NCI-H446 (cell line): ENCODE data around the gene FAM110D.

Source experiments
- DNase-seq, 2 experiments: peaks; one replicate each; lab custom pipeline; 2025; lab: John Stamatoyannopoulos, UW

Gene FAM110D

GRCh38 chr1:26158908-26159742 is at the start of gene FAM110D:
Gene FAM110D (plus strand): TSS chr1:26159079. CDS start chr1:26161292, 2,213 bp downstream.
- DNase-seq: no peak

GRCh38 chr1:26109229-26110164 is 49.4 kb upstream of the FAM110D start:
- DNase-seq: no peak

- DNase-seq: peak; percentile 39 to 67
Measured at GRCh38 chr1:26110731-26111529, 47.9 kb upstream of the FAM110D start.

GRCh38 chr1:26111530-26112406 is 47.1 kb upstream of the FAM110D start, which contains the start of gene PDIK1L:
Gene PDIK1L (plus strand): TSS chr1:26111824. CDS start chr1:26114309, 2,485 bp downstream.
- peak; percentile 85 to 98 for DNase-seq

GRCh38 chr1:26112407-26112775 is 46.5 kb upstream of the FAM110D start:
- DNase-seq: no peak

GRCh38 chr1:26114165-26114927 is 44.5 kb upstream of the FAM110D start:
- no peak for DNase-seq

- DNase-seq: no peak
Measured at GRCh38 chr1:26119892-26120608, 38.8 kb upstream of the FAM110D start.

- DNase-seq: no peak
Measured at GRCh38 chr1:26121854-26122773, 36.8 kb upstream of the FAM110D start.

- no peak for DNase-seq
Measured at GRCh38 chr1:26122988-26123973, 35.6 kb upstream of the FAM110D start.

GRCh38 chr1:26124418-26125331 is 34.2 kb upstream of the FAM110D start:
- DNase-seq: no peak

GRCh38 chr1:26125382-26125781 is 33.5 kb upstream of the FAM110D start:
- no peak for DNase-seq

- DNase-seq: no peak
Measured at GRCh38 chr1:26125946-26126320, 32.9 kb upstream of the FAM110D start.

- no peak for DNase-seq
Measured at GRCh38 chr1:26126321-26127084, 32.4 kb upstream of the FAM110D start.

- DNase-seq: no peak
Measured at GRCh38 chr1:26127235-26128163, 31.4 kb upstream of the FAM110D start.
